H1 (cell line): ENCODE results near the gene CLDN3. TPM values are rescaled to one million over a fixed set of nuclear protein-coding genes. Genes with fewer than 3 reads are reported as not detected.

ENCODE experiments used
- CTCF ChIA-PET: fragments of 300-600 bp; sonication (Branson Sonifier 250); formaldehyde crosslinking; loops from one replicate; lab custom pipeline; 2021; ENCODE audit not compliant: partially characterized antibody; lab: Charles Lee
- POLR2A ChIA-PET: fragments of 300-600 bp; sonication (Branson Sonifier 250); formaldehyde crosslinking; loops from one replicate; lab custom pipeline; 2021; ENCODE audit warnings: inconsistent platforms; ENCODE audit not compliant: partially characterized antibody; lab: Charles Lee
- DNase-seq, 2 experiments: peaks; one replicate each; pipeline versions ENCODE4 v3.0.0 to v3.0.0-alpha.2; 2010 to 2022; ENCODE audit warnings: low spot score in 2 of 2, low read depth in 1 of 2, mixed read lengths in 1 of 2
- FAIRE-seq: peaks from 2 replicates; lab custom pipeline; 2011; peaks lifted over from hg19 to GRCh38; lab: Jason Lieb, UNC
- H2AFZ ChIP-seq: 2 replicates; pipeline ENCODE4 v1.8.1; 2012; ENCODE audit warnings: low read length, inconsistent platforms
- H2AK5ac ChIP-seq: 2 replicates; pipeline ENCODE4 v1.6.1; 2013; ENCODE audit warnings: low read depth, low read length
- H2BK120ac ChIP-seq: replicated peaks from 2 replicates; pipeline ENCODE3; 2013; ENCODE audit warnings: low read depth, low read length, inconsistent platforms
- H2BK12ac ChIP-seq: 2 replicates; pipeline ENCODE4 v1.6.1; 2013; ENCODE audit warnings: low read depth, low read length
- H2BK15ac ChIP-seq: 2 replicates; pipeline ENCODE4 v1.6.1; 2013; ENCODE audit warnings: low read length
- H2BK20ac ChIP-seq: 2 replicates; pipeline ENCODE4 v1.6.1; 2013; ENCODE audit warnings: low read length
- H2BK5ac ChIP-seq: 2 replicates; pipeline ENCODE4 v1.6.1; 2013; ENCODE audit warnings: low read depth, low read length
- H3K14ac ChIP-seq: 2 replicates; pipeline ENCODE4 v1.6.1; 2013; ENCODE audit warnings: inconsistent platforms; ENCODE audit not compliant: insufficient read length
- H3K18ac ChIP-seq: 2 replicates; pipeline ENCODE4 v1.6.1; 2013; ENCODE audit warnings: low read length; ENCODE audit errors: extremely low read depth
- H3K23ac ChIP-seq: 2 replicates; pipeline ENCODE4 v1.6.1; 2013; ENCODE audit warnings: inconsistent platforms; ENCODE audit not compliant: insufficient read length
- H3K23me2 ChIP-seq: 2 replicates; pipeline ENCODE4 v1.6.1; 2013; ENCODE audit warnings: low read depth, low read length
- H3K27ac ChIP-seq: 2 replicates; pipeline ENCODE4 v1.6.1; 2011; ENCODE audit warnings: low read depth, low read length, inconsistent platforms
- H3K27me3 ChIP-seq, 4 experiments: replicated peaks in 1 of 4; 1 replicate in 1 of 4; 2 replicates in 3 of 4; pipeline versions ENCODE4 v1.6.1 to v1.8.1; 2011 to 2013; ENCODE audit warnings: low read length in 3 of 4, mild to moderate bottlenecking in 3 of 4, inconsistent platforms in 2 of 4, mixed read lengths in 2 of 4, moderate library complexity in 1 of 4; ENCODE audit not compliant: control insufficient read depth in 3 of 4, insufficient read depth in 3 of 4; ENCODE audit errors: extremely low read depth in 1 of 4
- H3K36me3 ChIP-seq, 4 experiments: 2 replicates each; pipeline versions ENCODE4 v1.6.1 to v1.8.1; 2011 to 2013; ENCODE audit warnings: mild to moderate bottlenecking in 4 of 4, low read length in 3 of 4, moderate library complexity in 2 of 4, control low read depth in 1 of 4, inconsistent platforms in 1 of 4; ENCODE audit not compliant: insufficient read depth in 4 of 4, control insufficient read depth in 2 of 4
- H3K4ac ChIP-seq: replicated peaks from 2 replicates; pipeline ENCODE3; 2013; ENCODE audit warnings: low read length, low read depth, mixed read lengths, inconsistent platforms; ENCODE audit not compliant: insufficient read length
- H3K4me1 ChIP-seq, 4 experiments: replicated peaks in 1 of 4; 1 replicate in 1 of 4; 2 replicates in 3 of 4; pipeline versions ENCODE4 v1.6.1 to v1.8.1; 2011 to 2013; ENCODE audit warnings: low read length in 3 of 4, inconsistent platforms in 2 of 4, mixed read lengths in 1 of 4; ENCODE audit not compliant: insufficient read depth in 4 of 4, control insufficient read depth in 3 of 4
- H3K4me2 ChIP-seq, 2 experiments: 2 replicates each; pipeline versions ENCODE4 v1.6.1 to v1.8.1; 2011 to 2013; ENCODE audit warnings: low read depth in 2 of 2, low read length in 2 of 2, control low read depth in 1 of 2, inconsistent platforms in 1 of 2, mild to moderate bottlenecking in 1 of 2; ENCODE audit not compliant: insufficient read depth in 1 of 2
- H3K4me3 ChIP-seq, 4 experiments: fragments of 200-600, 300-600 bp in 1 of 4; sonication (generic), shearing (Covaris generic), sonication (Bioruptor Twin) in 1 of 4; 2 replicates each; pipeline versions ENCODE4 v1.5.1 to v1.8.1; 2011 to 2016; ENCODE audit warnings: low read length in 4 of 4, low read depth in 3 of 4, control low read depth in 2 of 4, inconsistent platforms in 2 of 4, mild to moderate bottlenecking in 2 of 4, mixed read lengths in 1 of 4, moderate library complexity in 1 of 4; ENCODE audit not compliant: insufficient read depth in 2 of 4; ENCODE audit errors: extremely low read depth in 1 of 4
- H3K56ac ChIP-seq: replicated peaks from 2 replicates; pipeline ENCODE3; 2013; ENCODE audit warnings: low read depth, mild to moderate bottlenecking, mixed read lengths, low read length, inconsistent platforms; ENCODE audit not compliant: insufficient read length
- H3K79me1 ChIP-seq: 2 replicates; pipeline ENCODE4 v1.6.1; 2013; ENCODE audit warnings: low read depth, low read length, control low read depth
- H3K79me2 ChIP-seq, 2 experiments: 2 replicates each; pipeline versions ENCODE4 v1.6.1 to v1.8.1; 2012 to 2013; ENCODE audit warnings: low read length in 2 of 2, mild to moderate bottlenecking in 2 of 2, inconsistent platforms in 1 of 2; ENCODE audit not compliant: insufficient read depth in 2 of 2, control insufficient read depth in 1 of 2
- H3K9ac ChIP-seq, 4 experiments: replicated peaks in 1 of 4; 1 replicate in 1 of 4; 2 replicates in 3 of 4; pipeline versions ENCODE4 v1.6.1 to v1.8.1; 2011 to 2013; ENCODE audit warnings: low read depth in 3 of 4, low read length in 3 of 4, control low read depth in 2 of 4, mild to moderate bottlenecking in 2 of 4, moderate library complexity in 2 of 4, inconsistent platforms in 1 of 4; ENCODE audit errors: extremely low read depth in 1 of 4
- H3K9me3 ChIP-seq, 2 experiments: 2 replicates each; pipeline versions ENCODE4 v1.6.1 to v1.8.1; 2012 to 2013; ENCODE audit warnings: mild to moderate bottlenecking in 2 of 2, moderate library complexity in 2 of 2, control low read depth in 1 of 2, inconsistent platforms in 1 of 2, low read depth in 1 of 2, low read length in 1 of 2, mixed read lengths in 1 of 2; ENCODE audit not compliant: insufficient read depth in 2 of 2
- H4K20me1 ChIP-seq, 2 experiments: replicated peaks in 1 of 2; 2 replicates each; pipeline versions ENCODE3 to v1.8.1; 2011 to 2013; ENCODE audit warnings: inconsistent platforms in 2 of 2, low read length in 2 of 2, mild to moderate bottlenecking in 1 of 2; ENCODE audit not compliant: insufficient read depth in 2 of 2, control insufficient read depth in 1 of 2
- H4K5ac ChIP-seq: 2 replicates; pipeline ENCODE4 v1.6.1; 2013; ENCODE audit warnings: low read length, low read depth, mixed read lengths, inconsistent platforms; ENCODE audit not compliant: insufficient read length
- H4K8ac ChIP-seq: 2 replicates; pipeline ENCODE4 v1.8.0; 2013; ENCODE audit warnings: mild to moderate bottlenecking, moderate library complexity, low read length, inconsistent platforms; ENCODE audit not compliant: insufficient read depth; ENCODE audit errors: extremely low read depth
- H4K91ac ChIP-seq: replicated peaks from 2 replicates; pipeline ENCODE3; 2013; ENCODE audit warnings: low read length, mixed read lengths, inconsistent platforms; ENCODE audit not compliant: insufficient read length
- ASH2L ChIP-seq: fragments of 200-600, 300-600 bp; sonication (generic); IDR thresholded peaks from one replicate; pipeline ENCODE4 v1.7.1; 2017; ENCODE audit warnings: low read length
- CBX8 ChIP-seq: fragments of 300-800, 300-1000 bp; sonication (generic); IDR thresholded peaks from 2 replicates; pipeline ENCODE4 v1.7.1; 2016; ENCODE audit warnings: low read depth, low read length, borderline replicate concordance
- POLR2A ChIP-seq, 2 experiments: IDR thresholded peaks; 1 replicate in 1 of 2; 2 replicates in 1 of 2; pipeline ENCODE4 v1.6.1; 2011; ENCODE audit warnings: low read depth in 2 of 2, low read length in 2 of 2, mild to moderate bottlenecking in 2 of 2; ENCODE audit errors: control extremely low read depth in 1 of 2
- RFX5 ChIP-seq: IDR thresholded peaks from 2 replicates; pipeline ENCODE4 v1.6.1; 2011; ENCODE audit warnings: low read depth, low read length, improper control_type of control experiment, borderline replicate concordance
- SIN3A ChIP-seq, 2 experiments: IDR thresholded peaks in 1 of 2; conservative IDR thresholded peaks in 1 of 2; 2 replicates each; pipeline ENCODE4 v1.6.1; 2011 to 2012; ENCODE audit warnings: low read length in 2 of 2, improper control_type of control experiment in 1 of 2, low read depth in 1 of 2, mild to moderate bottlenecking in 1 of 2
- SP1 ChIP-seq: IDR thresholded peaks from 2 replicates; pipeline ENCODE4 v1.6.1; 2011; ENCODE audit warnings: low read depth, low read length
- WGBS, 2 experiments: shearing (Covaris generic) in 1 of 2; methylation state at CpG; one replicate each; pipeline versions ENCODE4 v1.1.6 to v1.1.7; 2013 to 2015; ENCODE audit warnings: low lambda C conversion rate in 2 of 2, mixed read lengths in 2 of 2, inconsistent platforms in 1 of 2, low coverage in 1 of 2, missing lambda C conversion rate in 1 of 2; ENCODE audit not compliant: insufficient replicate concordance in 2 of 2, insufficient coverage in 1 of 2, insufficient read length in 1 of 2; ENCODE audit errors: extremely low coverage in 1 of 2, missing lambda C conversion rate in 1 of 2; 5-methylcytosine and 5-hydroxymethylcytosine counted together
- polyA plus RNA-seq, 7 experiments: library from polyadenylated mRNA; depleted of rRNA in 3 of 7; stranded (reverse) in 5 of 7; unstranded in 2 of 7; fragments of >200 nt in 5 of 7; fragments of 200-250 nt in 2 of 7; gene quantifications; 1 replicate in 5 of 7; 2 replicates in 1 of 7; 4 replicates in 1 of 7; pipeline versions ENCODE4 v1.2.1 to v1.2.3, GENCODE V29; 2011 to 2013; ENCODE audit warnings: missing spikeins in 2 of 7, mixed read lengths in 2 of 7
- total RNA-seq: library from RNA; stranded (reverse); fragmentation: NEBNext Ultra II Directional; extraction: Animal tissue kit (Norgen Biotek cat#: 25700); gene quantifications from 2 replicates; pipeline ENCODE4 v1.2.1, GENCODE V29; 2021

Gene CLDN3
- total and polyA plus RNA-seq, 2 of the 8 experiments (the other 6 are each of a cell fraction or from before 2014, with no cell fraction given) = 19.1 to 65.2 TPM

GRCh38 chr7:73722785-73723184, 47.3 kb downstream of the CLDN3 start:
- Histone ChIP-seq H3K4me1 (no peaks in the 10 kb centered on the region; a peak in 1 of 7 replicates), H3K36me3 (no peaks in the 10 kb centered on the region), H3K18ac (no peak overlapping the region), H2BK120ac (no peak overlapping the region), H3K27me3 (peaks cover 0 to 18% (median 13%) of the 10 kb centered on the region in 4 experiments; a peak in 5 of 7 replicates), H2BK20ac (no peak overlapping the region)
- DNase-seq = no peak
- TF ChIP-seq ASH2L (no peak), SP1 (no peak), POLR2A (IDR thresholded peaks at IDR 0.05; ENCODE audit: control extremely low read depth in 1 of 2, low read depth in 2 of 2, low read length in 2 of 2) (no peak), CBX8 (no peak), SIN3A (conservative IDR thresholded peaks at IDR 0.05 in 1 of 2, IDR thresholded peaks at IDR 0.05 in 1 of 2; ENCODE audit: low read depth in 1 of 2, low read length in 2 of 2) (no peak), RFX5 (no peak)
- TF ChIP-seq, all 59 proteins: peak for 0
- Histone ChIP-seq H2BK15ac (no peak overlapping the region), H4K20me1 (peaks cover 3 to 7% of the 10 kb centered on the region in 2 experiments), H3K56ac (no peak overlapping the region), H3K27ac (no peak overlapping the region), H3K4me2 (no peak overlapping the region), H3K23me2 (peaks cover 6% of the 10 kb centered on the region; the same call in 1 of the 2 replicates), H3K9me3 (no peaks in the 10 kb centered on the region), H2AFZ (no peak overlapping the region), H3K4ac (no peak overlapping the region), H3K23ac (no peak overlapping the region), H3K9ac (no peak overlapping the region), H2AK5ac (no peak overlapping the region), H2BK5ac (no peak overlapping the region), H2BK12ac (no peak overlapping the region), H3K79me2 (no peaks in the 10 kb centered on the region), H3K14ac (no peak overlapping the region), H4K8ac (no peak overlapping the region), H3K79me1 (0 out of 2 replicates have a peak, but pooled peaks cover 5% of the 10 kb centered on the region), H4K91ac (no peak overlapping the region), H4K5ac (no peak overlapping the region), H3K4me3 (no peak overlapping the region)
- FAIRE-seq = no peak
- POLR2A ChIA-PET = no interaction called here
- CTCF ChIA-PET = interaction anchor here (0.6 to 4.6 kb wide), 5 partner anchors 8 to 115 kb away, joined by 3 to 45 read pairs (median 4); no protein-coding TSS in a partner anchor
- 61% methylated on average over 5 of the region's 6 CpGs; no CpG with 5 or more reads in 1 of the 2 experiments for WGBS, 2 experiments
